ENCODE measurements around the gene TRAIP. TPM values are rescaled to one million over a fixed set of nuclear protein-coding genes. Genes with fewer than 3 reads are reported as not detected.

TRAIP gene
- total RNA-seq, 4 donors from 2014 or later = 1.1 to 4.8 (median 2.9) TPM

Small RNAs within 50 kb of the gene (microRNA-seq; reads per million reads assigned to microRNA genes)
- 0 to 0.57 reads per million in 2 donors for gene MIR5193 (ENCODE audit: borderline number of aligned reads in 1 of 2, borderline replicate concordance in 2 of 2)

Other genes starting within 250 kb of the TRAIP start
- gene APEH, start 182.2 kb downstream of the TRAIP start, total RNA-seq = 10 to 100 TPM; 73.8 to 92.4 (median 83.1) TPM
- 10 to 100 TPM; 12.9 to 24.7 (median 17.4) TPM for gene MST1, start 167.1 kb downstream of the TRAIP start, total RNA-seq
- gene RNF123, start 167.0 kb downstream of the TRAIP start, total RNA-seq = 10 to 100 TPM; 12.8 to 28.4 (median 26.5) TPM
- gene AMIGO3, start 136.9 kb downstream of the TRAIP start, total RNA-seq = 1 to 10 TPM; 1.0 to 3.7 (median 3.1) TPM
- 10 to 100 TPM; 10.1 to 27.6 (median 18.2) TPM for gene GMPPB, start 132.6 kb downstream of the TRAIP start, total RNA-seq
- gene IP6K1, start 70.0 kb downstream of the TRAIP start, total RNA-seq = 10 to 100 TPM; 44.1 to 56.5 (median 51.6) TPM
- under 1 TPM in 2 of 4 donors, not detected in 2; 0.36 to 0.84 TPM for gene CDHR4, start 56.7 kb downstream of the TRAIP start, total RNA-seq
- gene INKA1, start 53.3 kb downstream of the TRAIP start, total RNA-seq = 10 to 100 TPM; 30.4 to 56.1 (median 37.9) TPM
- gene UBA7, start 42.6 kb downstream of the TRAIP start, total RNA-seq = 10 to 100 TPM; 14.5 to 19.7 (median 18.2) TPM
- gene CAMKV, start 13.3 kb upstream of the TRAIP start, total RNA-seq = not detected
- 10 to 100 TPM; 29.7 to 62.5 (median 48.8) TPM for gene MST1R, start 47.3 kb upstream of the TRAIP start, total RNA-seq
- gene MON1A, start 73.2 kb upstream of the TRAIP start, total RNA-seq = 10 to 100 TPM in 3 of 4 donors, 1 to 10 TPM in 1; 5.6 to 16.7 (median 11.4) TPM
- 100 to 1,000 TPM in 1 of 4 donors, 10 to 100 TPM in 3; 41.4 to 121 (median 54.7) TPM for gene RBM6, start 83.6 kb upstream of the TRAIP start, total RNA-seq
- 100 to 1,000 TPM; 131 to 244 (median 138) TPM for gene RBM5, start 232.4 kb upstream of the TRAIP start, total RNA-seq